Smooth muscle cell (in vitro differentiated cells): ENCODE data around the gene PA2G4. TPM values are rescaled to one million over a fixed set of nuclear protein-coding genes. Genes with fewer than 3 reads are reported as not detected.

Experiments used
- DNase-seq: peaks from one replicate; lab custom pipeline; 2025; ENCODE audit not compliant: unreplicated experiment; lab: John Stamatoyannopoulos, UW
- H2AFZ ChIP-seq: fragments of 200-600 bp; sonication (generic); 2 replicates; pipeline ENCODE4 v1.6.0; 2016; ENCODE audit warnings: antibody characterized with exemption, low read depth, mild to moderate bottlenecking
- H3F3A ChIP-seq: fragments of 200-600 bp; sonication (generic); 2 replicates; pipeline ENCODE4 v1.6.0; 2017; ENCODE audit warnings: antibody characterized with exemption, low read depth
- H3K27ac ChIP-seq: fragments of 200-600 bp; sonication (generic); 2 replicates; pipeline ENCODE4 v1.5.1; 2016; ENCODE audit warnings: low read depth, mild to moderate bottlenecking
- H3K27me3 ChIP-seq: fragments of 200-600 bp; sonication (generic); 2 replicates; pipeline ENCODE4 v1.6.1; 2016; ENCODE audit warnings: low read depth, mild to moderate bottlenecking
- H3K36me3 ChIP-seq: fragments of 200-600 bp; sonication (generic); 2 replicates; pipeline ENCODE4 v1.5.1; 2016; ENCODE audit warnings: low read depth
- H3K4me1 ChIP-seq: fragments of 200-600 bp; sonication (generic); 2 replicates; pipeline ENCODE4 v1.5.1; 2016; ENCODE audit warnings: low read depth
- H3K4me2 ChIP-seq: fragments of 200-600 bp; sonication (generic); 2 replicates; pipeline ENCODE4 v1.6.0; 2016; ENCODE audit warnings: mild to moderate bottlenecking
- H3K4me3 ChIP-seq: fragments of 200-600 bp; sonication (generic); 2 replicates; pipeline ENCODE4 v1.5.1; 2016; ENCODE audit warnings: mild to moderate bottlenecking
- H3K79me2 ChIP-seq: fragments of 200-600 bp; sonication (generic); 2 replicates; pipeline ENCODE4 v1.6.0; 2016; ENCODE audit warnings: low read depth, mild to moderate bottlenecking
- H3K9ac ChIP-seq: fragments of 200-600 bp; sonication (generic); 2 replicates; pipeline ENCODE4 v1.6.0; 2016; ENCODE audit warnings: low read depth
- H3K9me3 ChIP-seq: fragments of 200-600 bp; sonication (generic); replicated peaks from 2 replicates; pipeline ENCODE4 v1.5.1; 2016; ENCODE audit warnings: low read depth
- H4K20me1 ChIP-seq: fragments of 200-600 bp; sonication (generic); 2 replicates; pipeline ENCODE4 v1.6.0; 2016; ENCODE audit warnings: low read depth
- WGBS: methylation state at CpG from one replicate; pipeline ENCODE4 v1.1.7; 2016; ENCODE audit warnings: low lambda C conversion rate; 5-methylcytosine and 5-hydroxymethylcytosine counted together
- polyA plus RNA-seq: library from polyadenylated mRNA; unstranded; fragments of >200 nt; fragmentation: Nextera tagmentation; extraction: Ambion mirVana; gene quantifications from 2 replicates; pipeline ENCODE4 v1.2.1, GENCODE V29; 2016
- total RNA-seq: library from RNA; depleted of rRNA; stranded (reverse); fragments of >200 nt; gene quantifications from 2 replicates; pipeline ENCODE4 v1.2.3, GENCODE V29; 2014
- TF ChIP-seq, protein P1 (sequence below): fragments of 200-600 bp; sonication (generic); IDR thresholded peaks from 2 replicates; pipeline ENCODE4 v1.5.1; 2017; ENCODE audit warnings: borderline replicate concordance, mild to moderate bottlenecking, antibody characterized with exemption; ENCODE audit not compliant: insufficient read depth, poor library complexity, severe bottlenecking

Gene PA2G4
- total and polyA plus RNA-seq, 2 experiments from 2014 or later, result 99.8 to 118 TPM

- H3K4me2 ChIP-seq, result peak overlapping the region; percentile 16
- no peak overlapping the region for H3K9ac ChIP-seq
- H3K36me3 ChIP-seq, result no peaks in the 10 kb centered on the region
- peaks cover 5% of the 10 kb centered on the region for H3F3A ChIP-seq
- WGBS, result 92% methylated on average over 17 of the region's 17 CpGs
- no peak overlapping the region for H2AFZ ChIP-seq
- TF ChIP-seq, protein P1, sequence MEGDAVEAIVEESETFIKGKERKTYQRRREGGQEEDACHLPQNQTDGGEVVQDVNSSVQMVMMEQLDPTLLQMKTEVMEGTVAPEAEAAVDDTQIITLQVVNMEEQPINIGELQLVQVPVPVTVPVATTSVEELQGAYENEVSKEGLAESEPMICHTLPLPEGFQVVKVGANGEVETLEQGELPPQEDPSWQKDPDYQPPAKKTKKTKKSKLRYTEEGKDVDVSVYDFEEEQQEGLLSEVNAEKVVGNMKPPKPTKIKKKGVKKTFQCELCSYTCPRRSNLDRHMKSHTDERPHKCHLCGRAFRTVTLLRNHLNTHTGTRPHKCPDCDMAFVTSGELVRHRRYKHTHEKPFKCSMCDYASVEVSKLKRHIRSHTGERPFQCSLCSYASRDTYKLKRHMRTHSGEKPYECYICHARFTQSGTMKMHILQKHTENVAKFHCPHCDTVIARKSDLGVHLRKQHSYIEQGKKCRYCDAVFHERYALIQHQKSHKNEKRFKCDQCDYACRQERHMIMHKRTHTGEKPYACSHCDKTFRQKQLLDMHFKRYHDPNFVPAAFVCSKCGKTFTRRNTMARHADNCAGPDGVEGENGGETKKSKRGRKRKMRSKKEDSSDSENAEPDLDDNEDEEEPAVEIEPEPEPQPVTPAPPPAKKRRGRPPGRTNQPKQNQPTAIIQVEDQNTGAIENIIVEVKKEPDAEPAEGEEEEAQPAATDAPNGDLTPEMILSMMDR, result no peak
- no peaks in the 10 kb centered on the region for H3K27me3 ChIP-seq
- peaks cover 12% of the 10 kb centered on the region for H3K4me1 ChIP-seq
- peak overlapping the region; percentile 95 for H3K27ac ChIP-seq
- H3K79me2 ChIP-seq, result peaks cover 8% of the 10 kb centered on the region
- H3K4me3 ChIP-seq, result no peak overlapping the region
- no peak for DNase-seq
- no peaks in the 10 kb centered on the region for H3K9me3 ChIP-seq
- peaks cover 10% of the 10 kb centered on the region for H4K20me1 ChIP-seq
Observed at GRCh38 chr12:56120158-56120846, 15.9 kb downstream of the PA2G4 start.

- Histone ChIP-seq H3K27me3 (no peaks in the 10 kb centered on the region), H3K27ac (no peak overlapping the region), H3K4me3 (no peak overlapping the region), H4K20me1 (peaks cover 10% of the 10 kb centered on the region), H3K9ac (no peak overlapping the region), H3K79me2 (peaks cover 8% of the 10 kb centered on the region), H3K9me3 (no peaks in the 10 kb centered on the region), H2AFZ (no peak overlapping the region), H3K36me3 (no peaks in the 10 kb centered on the region), H3F3A (peaks cover 6% of the 10 kb centered on the region), H3K4me2 (no peak overlapping the region), H3K4me1 (peaks cover 13% of the 10 kb centered on the region)
- TF ChIP-seq, protein P1, result no peak
- WGBS, result 98% methylated on average over 11 of the region's 11 CpGs
- no peak for DNase-seq
Observed at GRCh38 chr12:56121204-56121870, 17.0 kb downstream of the PA2G4 start.

DNA sequence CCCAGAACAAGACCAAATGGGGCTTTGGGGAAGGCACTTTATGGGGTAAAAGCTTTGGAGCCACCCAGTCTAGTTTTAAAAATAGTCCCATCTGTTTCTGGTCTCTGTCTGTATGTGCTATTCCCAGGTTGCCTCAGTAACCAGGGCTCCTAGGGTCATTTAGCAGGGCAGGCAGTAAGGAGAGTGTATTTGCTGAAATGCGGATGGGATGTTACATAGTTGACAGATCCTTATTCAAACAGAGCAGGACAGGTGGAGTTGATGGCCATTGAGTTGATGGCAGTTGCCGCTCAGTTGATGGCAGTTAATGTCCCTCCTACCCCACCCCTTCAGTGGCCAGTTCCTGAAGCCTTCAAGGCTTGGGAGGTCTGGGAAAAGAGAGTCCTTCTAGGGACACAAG lies 18.3 kb downstream of the PA2G4 start:
- Histone ChIP-seq H3K79me2 (no peaks in the 10 kb centered on the region), H3F3A (peaks cover 19% of the 10 kb centered on the region), H3K9ac (no peak overlapping the region), H3K4me2 (no peak overlapping the region), H3K27ac (no peak overlapping the region), H3K4me1 (peaks cover 25% of the 10 kb centered on the region), H3K36me3 (no peaks in the 10 kb centered on the region), H3K27me3 (no peaks in the 10 kb centered on the region), H4K20me1 (peaks cover 7% of the 10 kb centered on the region), H2AFZ (no peak overlapping the region), H3K4me3 (no peak overlapping the region), H3K9me3 (no peaks in the 10 kb centered on the region)
- no peak for DNase-seq
- TF ChIP-seq, protein P1, result no peak
- 90% methylated on average over 2 of the region's 2 CpGs for WGBS
